ENCODE measurements around the gene GRM7. TPM values are rescaled to one million over a fixed set of nuclear protein-coding genes. Genes with fewer than 3 reads are reported as not detected.

GRM7 gene
- total and polyA plus RNA-seq, 9 donors: 0.18 to 0.85 (median 0.26) TPM; not detected in 3

DNA sequence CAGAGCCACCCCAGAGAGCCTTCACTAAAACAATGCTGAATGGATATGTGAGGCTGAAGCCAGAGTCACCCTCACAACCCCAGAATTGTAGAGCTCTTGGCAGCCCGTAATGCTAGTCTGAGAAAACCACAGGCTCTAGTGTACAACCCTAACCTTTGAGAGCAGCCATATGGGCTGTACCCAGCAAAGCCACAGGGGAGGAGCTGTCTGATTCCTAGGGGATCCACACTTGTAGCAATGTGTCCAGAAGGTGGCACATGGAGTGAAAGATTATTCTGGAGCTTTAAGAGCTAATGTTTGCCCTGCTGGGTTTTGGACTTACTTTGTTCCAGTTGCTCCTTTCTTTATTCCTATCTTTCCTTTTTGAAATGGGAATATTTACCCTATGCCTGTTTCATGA, 626.8 kb downstream of the GRM7 start:
- intact Hi-C loops (cut with DNase I): no loop called here
- no peaks in the 10 kb centered on the region for H3K9me3 ChIP-seq
- H3K27ac ChIP-seq: no peak overlapping the region
- no peak overlapping the region for H3K4me3 ChIP-seq
- no peaks in the 10 kb centered on the region for H3K4me1 ChIP-seq (ENCODE audit: insufficient read depth)
- 0 to 58% (median 0%) methylated on average over 1 of the region's 1 CpG for WGBS, 3 donors
- TF ChIP-seq, protein P1, sequence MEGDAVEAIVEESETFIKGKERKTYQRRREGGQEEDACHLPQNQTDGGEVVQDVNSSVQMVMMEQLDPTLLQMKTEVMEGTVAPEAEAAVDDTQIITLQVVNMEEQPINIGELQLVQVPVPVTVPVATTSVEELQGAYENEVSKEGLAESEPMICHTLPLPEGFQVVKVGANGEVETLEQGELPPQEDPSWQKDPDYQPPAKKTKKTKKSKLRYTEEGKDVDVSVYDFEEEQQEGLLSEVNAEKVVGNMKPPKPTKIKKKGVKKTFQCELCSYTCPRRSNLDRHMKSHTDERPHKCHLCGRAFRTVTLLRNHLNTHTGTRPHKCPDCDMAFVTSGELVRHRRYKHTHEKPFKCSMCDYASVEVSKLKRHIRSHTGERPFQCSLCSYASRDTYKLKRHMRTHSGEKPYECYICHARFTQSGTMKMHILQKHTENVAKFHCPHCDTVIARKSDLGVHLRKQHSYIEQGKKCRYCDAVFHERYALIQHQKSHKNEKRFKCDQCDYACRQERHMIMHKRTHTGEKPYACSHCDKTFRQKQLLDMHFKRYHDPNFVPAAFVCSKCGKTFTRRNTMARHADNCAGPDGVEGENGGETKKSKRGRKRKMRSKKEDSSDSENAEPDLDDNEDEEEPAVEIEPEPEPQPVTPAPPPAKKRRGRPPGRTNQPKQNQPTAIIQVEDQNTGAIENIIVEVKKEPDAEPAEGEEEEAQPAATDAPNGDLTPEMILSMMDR (IDR thresholded peaks at IDR 0.05): no peak
- TF ChIP-seq EP300 (IDR thresholded peaks at IDR 0.05) (no peak), POLR2A (IDR thresholded peaks at IDR 0.05) (no peak)
- H3K27me3 ChIP-seq: no peaks in the 10 kb centered on the region
- no peak for DNase-seq
- no peaks in the 10 kb centered on the region for H3K36me3 ChIP-seq

DNA sequence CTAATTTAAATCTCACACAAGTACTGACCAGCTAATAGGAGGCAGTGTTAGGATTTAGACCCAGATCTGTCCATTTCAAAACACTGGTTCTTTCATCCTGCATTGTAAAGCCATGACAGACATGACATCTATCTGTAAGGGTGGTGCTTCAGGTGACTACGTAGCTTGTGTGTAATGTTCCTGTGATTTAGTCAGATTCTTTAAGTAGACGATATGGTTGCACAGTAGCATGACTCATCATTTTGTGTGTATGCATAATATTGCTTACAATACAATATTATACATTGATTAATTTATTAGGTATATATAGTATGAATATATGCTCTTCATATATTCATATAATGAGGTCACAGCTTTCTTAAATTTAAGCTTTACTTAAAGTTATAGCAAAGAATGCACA, 628.5 kb downstream of the GRM7 start:
- WGBS, 3 donors: 95 to 96% (median 95%) methylated on average over 2 of the region's 2 CpGs
- DNase-seq: no peak
- H3K9me3 ChIP-seq: no peaks in the 10 kb centered on the region
- no peak for TF ChIP-seq POLR2A (IDR thresholded peaks at IDR 0.05)
- no peaks in the 10 kb centered on the region for H3K27me3 ChIP-seq
- intact Hi-C loops (cut with DNase I): no loop called here
- H3K4me1 ChIP-seq (ENCODE audit: insufficient read depth): no peaks in the 10 kb centered on the region
- H3K4me3 ChIP-seq: no peak overlapping the region
- no peak overlapping the region for H3K27ac ChIP-seq
- H3K36me3 ChIP-seq: no peaks in the 10 kb centered on the region

DNA sequence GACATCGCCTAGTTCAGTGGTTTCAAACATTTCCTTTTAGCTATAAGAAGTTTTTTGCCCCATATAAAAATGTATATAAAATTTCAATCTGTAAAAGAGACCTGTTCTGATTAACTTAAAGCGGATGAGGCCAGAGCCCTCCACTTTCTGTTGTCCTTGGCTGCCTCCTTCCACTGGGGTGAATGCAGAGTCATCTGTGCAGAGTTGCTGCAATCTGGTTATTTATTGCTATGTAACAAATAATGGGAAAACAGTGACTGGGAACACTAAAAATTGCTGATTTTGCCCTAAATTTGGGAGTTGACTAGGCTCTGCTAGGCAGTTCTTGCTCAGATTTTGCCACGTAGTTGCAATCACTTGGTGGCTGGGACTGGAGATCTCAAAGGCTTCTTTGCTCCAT, 637.8 kb downstream of the GRM7 start:
- 90 to 99% (median 96%) methylated on average over 3 of the region's 3 CpGs for WGBS, 3 donors
- Histone ChIP-seq H3K9me3 (no peaks in the 10 kb centered on the region), H3K27ac (no peak overlapping the region), H3K4me1 (ENCODE audit: insufficient read depth) (no peaks in the 10 kb centered on the region), H3K36me3 (no peaks in the 10 kb centered on the region), H3K27me3 (no peaks in the 10 kb centered on the region), H3K4me3 (no peak overlapping the region)
- no peak for DNase-seq
- TF ChIP-seq EP300 (IDR thresholded peaks at IDR 0.05) (no peak), POLR2A (IDR thresholded peaks at IDR 0.05) (no peak)
- TF ChIP-seq, protein P1 (IDR thresholded peaks at IDR 0.05): no peak
- intact Hi-C loops (cut with DNase I): no loop called here

DNA sequence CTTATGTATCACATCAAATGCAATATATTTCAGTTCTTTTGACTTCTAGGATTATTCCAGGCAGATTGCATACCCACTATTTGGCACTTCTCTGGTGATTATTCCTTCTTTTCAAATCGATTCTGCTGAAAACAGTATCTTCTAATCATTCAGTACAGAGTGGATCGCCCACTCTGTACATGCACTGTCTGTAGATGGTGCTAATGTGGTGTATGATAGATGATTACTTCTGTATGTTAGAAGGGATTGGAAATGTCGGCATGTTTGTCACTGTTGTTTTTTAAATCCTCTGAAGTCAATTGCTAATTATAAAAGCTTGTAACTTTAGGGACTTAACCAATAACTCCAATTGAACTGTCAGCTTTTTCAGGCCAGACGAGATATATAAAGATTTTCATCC, 642.5 kb downstream of the GRM7 start:
- H3K4me1 ChIP-seq (ENCODE audit: insufficient read depth): no peaks in the 10 kb centered on the region
- H3K9me3 ChIP-seq: no peaks in the 10 kb centered on the region
- intact Hi-C loops (cut with DNase I): no loop called here
- H3K4me3 ChIP-seq: no peak overlapping the region
- no peak for DNase-seq
- no peak for TF ChIP-seq POLR2A (IDR thresholded peaks at IDR 0.05)
- TF ChIP-seq, protein P1 (IDR thresholded peaks at IDR 0.05): no peak
- TF ChIP-seq EP300 (IDR thresholded peaks at IDR 0.05): no peak
- 88 to 93% (median 91%) methylated on average over 4 of the region's 4 CpGs for whole genome bisulfite sequencing, 3 donors
- no peaks in the 10 kb centered on the region for H3K27me3 ChIP-seq
- no peaks in the 10 kb centered on the region for H3K36me3 ChIP-seq
- no peak overlapping the region for H3K27ac ChIP-seq

DNA sequence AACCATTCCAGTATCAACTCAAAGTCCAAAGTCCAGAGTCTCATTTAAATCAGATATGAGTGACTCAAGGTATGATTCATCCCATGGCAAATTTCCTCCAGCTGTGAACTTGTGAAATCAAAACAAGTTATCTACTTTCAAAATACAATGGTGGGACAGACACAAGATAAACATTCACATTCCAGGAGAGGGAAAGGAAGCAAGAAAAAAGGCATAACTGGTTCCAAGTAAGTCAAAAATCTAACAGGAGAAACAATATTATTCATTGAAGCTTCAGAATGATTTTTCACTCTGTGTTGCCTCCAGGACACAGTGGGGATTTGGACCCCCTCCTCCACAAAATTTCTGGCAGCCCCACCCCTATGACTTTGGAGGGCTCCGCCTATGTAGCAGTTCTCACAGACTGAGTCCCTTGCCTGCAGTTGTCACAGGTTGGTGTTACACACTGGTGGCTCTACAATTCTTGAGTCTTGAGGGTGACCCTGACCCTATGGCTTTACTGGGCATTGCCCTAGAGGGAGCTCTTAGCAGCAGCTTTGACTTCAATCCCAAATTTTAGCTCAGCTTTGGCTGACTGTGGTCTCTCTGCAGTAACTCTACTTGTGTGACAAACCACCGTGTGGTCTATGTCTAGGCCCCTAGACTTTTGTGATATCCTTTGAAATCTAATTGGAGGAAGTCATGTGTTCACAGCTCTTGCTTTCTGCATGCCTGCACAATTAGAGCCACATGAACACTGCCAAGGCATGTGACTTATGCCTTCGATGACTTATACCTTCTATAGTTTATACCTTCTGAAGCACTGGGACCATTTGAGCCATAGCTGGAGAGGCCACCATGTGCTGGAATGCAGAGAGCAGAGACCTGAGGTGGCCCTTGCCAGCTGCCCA, 644.2 kb downstream of the GRM7 start:
- DNase-seq: no peak
- no peaks in the 10 kb centered on the region for H3K36me3 ChIP-seq
- H3K27me3 ChIP-seq: no peaks in the 10 kb centered on the region
- no peak overlapping the region for H3K4me3 ChIP-seq
- no peaks in the 10 kb centered on the region for H3K4me1 ChIP-seq (ENCODE audit: insufficient read depth)
- H3K9me3 ChIP-seq: no peaks in the 10 kb centered on the region
- intact Hi-C loops (cut with DNase I): no loop called here
- H3K27ac ChIP-seq: no peak overlapping the region
- WGBS, 3 donors: 92 to 93% (median 92%) methylated on average over 3 of the region's 3 CpGs
- TF ChIP-seq EP300 (IDR thresholded peaks at IDR 0.05) (no peak), POLR2A (IDR thresholded peaks at IDR 0.05) (no peak)
- TF ChIP-seq, protein P1 (IDR thresholded peaks at IDR 0.05): no peak
